ENCODE results near the gene CAMK1D. TPM values are rescaled to one million over a fixed set of nuclear protein-coding genes. Genes with fewer than 3 reads are reported as not detected.

The CAMK1D gene
- total and polyA plus RNA-seq, 10 of the 15 experiments (the other 5 are each of a cell fraction or from before 2014, with no cell fraction given), result 2.1 to 35.5 (median 14.7) TPM

DNA sequence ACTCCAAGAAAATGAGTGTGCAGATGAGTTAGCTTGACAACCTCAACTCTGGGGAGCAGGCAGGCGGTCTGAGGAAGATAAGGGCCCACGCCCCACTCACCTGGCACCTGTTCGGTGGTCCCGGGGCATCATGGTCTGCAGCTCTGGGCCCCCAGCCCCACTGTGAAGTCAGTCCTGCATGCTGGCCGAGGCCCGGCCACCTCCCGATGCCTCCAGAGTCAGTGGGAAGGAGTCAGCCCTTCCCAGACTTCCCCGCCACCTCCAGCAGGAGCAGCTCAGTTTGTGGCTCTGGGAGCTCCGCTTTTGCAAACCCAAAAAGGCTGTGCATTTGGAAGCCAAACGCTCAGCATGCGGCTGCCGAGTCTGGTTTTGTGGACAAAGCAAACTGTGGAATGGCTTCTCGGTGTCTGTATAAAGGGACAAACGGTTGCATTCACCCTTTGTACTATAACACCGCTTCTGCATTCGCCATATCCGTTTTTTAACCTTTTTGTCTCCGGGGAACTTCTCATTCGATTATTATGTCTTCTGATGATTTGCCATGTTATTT is 484.8 kb downstream of the CAMK1D start:
- no peak for DNase-seq (ENCODE audit: low read depth, low spot score)
- Histone ChIP-seq H3K36me3 (ENCODE audit: control insufficient read depth in 2 of 2, insufficient read depth in 2 of 2, low read length in 1 of 2) (no peaks in the 10 kb centered on the region; a peak in 1 of 4 replicates), H3K79me2 (ENCODE audit: control insufficient read depth, insufficient read depth, low read length) (no peaks in the 10 kb centered on the region), H3K27me3 (replicated peaks in 1 of 2; ENCODE audit: control insufficient read depth in 2 of 2, insufficient read depth in 2 of 2, low read length in 1 of 2) (no peaks in the 10 kb centered on the region), H3K4me3 (no peak overlapping the region), H2AFZ (ENCODE audit: control insufficient read depth, low read depth, low read length) (no peak overlapping the region), H3K4me2 (ENCODE audit: control insufficient read depth, insufficient read depth) (no peak overlapping the region), H3K27ac (ENCODE audit: control insufficient read depth, insufficient read depth) (no peak overlapping the region), H3K4me1 (ENCODE audit: control insufficient read depth, insufficient read depth, low read length) (no peaks in the 10 kb centered on the region), H3K9me3 (replicated peaks; ENCODE audit: control insufficient read depth, insufficient read depth, low read length) (no peaks in the 10 kb centered on the region), H3K9ac (ENCODE audit: control insufficient read depth, insufficient read depth, low read length) (no peak overlapping the region), H4K20me1 (ENCODE audit: control insufficient read depth, insufficient read depth) (no peaks in the 10 kb centered on the region)
- intact Hi-C loops (cut with micrococcal nuclease; ENCODE audit: unreplicated experiment) (no loop called here), in situ Hi-C loops (cut with MboI) (no loop called here)
- no peak for ATAC-seq
- ChIA-PET POLR2A (no interaction called here), CTCF (interaction anchor here (0.7 kb wide), 1 partner anchor 77 kb away, joined by 3 read pairs; no protein-coding TSS in a partner anchor), SMC1A (ENCODE audit: uncharacterized antibody, unreplicated experiment) (interaction anchor here (0.5 to 0.6 kb wide), 2 partner anchors 71 to 1113 kb away, joined by 3 read pairs; no protein-coding TSS in a partner anchor), RAD21 (ENCODE audit: unreplicated experiment) (no interaction called here)
- TF ChIP-seq HCFC1 (IDR thresholded peaks at IDR 0.05; ENCODE audit: low read length) (no peak), LARP7 (IDR thresholded peaks at IDR 0.05) (no peak), PAX5 (IDR thresholded peaks at IDR 0.05; ENCODE audit: borderline replicate concordance, low read depth, low read length) (no peak), ESRRA (IDR thresholded peaks at IDR 0.05; ENCODE audit: low read length) (no peak)
- TF ChIP-seq, protein P1, sequence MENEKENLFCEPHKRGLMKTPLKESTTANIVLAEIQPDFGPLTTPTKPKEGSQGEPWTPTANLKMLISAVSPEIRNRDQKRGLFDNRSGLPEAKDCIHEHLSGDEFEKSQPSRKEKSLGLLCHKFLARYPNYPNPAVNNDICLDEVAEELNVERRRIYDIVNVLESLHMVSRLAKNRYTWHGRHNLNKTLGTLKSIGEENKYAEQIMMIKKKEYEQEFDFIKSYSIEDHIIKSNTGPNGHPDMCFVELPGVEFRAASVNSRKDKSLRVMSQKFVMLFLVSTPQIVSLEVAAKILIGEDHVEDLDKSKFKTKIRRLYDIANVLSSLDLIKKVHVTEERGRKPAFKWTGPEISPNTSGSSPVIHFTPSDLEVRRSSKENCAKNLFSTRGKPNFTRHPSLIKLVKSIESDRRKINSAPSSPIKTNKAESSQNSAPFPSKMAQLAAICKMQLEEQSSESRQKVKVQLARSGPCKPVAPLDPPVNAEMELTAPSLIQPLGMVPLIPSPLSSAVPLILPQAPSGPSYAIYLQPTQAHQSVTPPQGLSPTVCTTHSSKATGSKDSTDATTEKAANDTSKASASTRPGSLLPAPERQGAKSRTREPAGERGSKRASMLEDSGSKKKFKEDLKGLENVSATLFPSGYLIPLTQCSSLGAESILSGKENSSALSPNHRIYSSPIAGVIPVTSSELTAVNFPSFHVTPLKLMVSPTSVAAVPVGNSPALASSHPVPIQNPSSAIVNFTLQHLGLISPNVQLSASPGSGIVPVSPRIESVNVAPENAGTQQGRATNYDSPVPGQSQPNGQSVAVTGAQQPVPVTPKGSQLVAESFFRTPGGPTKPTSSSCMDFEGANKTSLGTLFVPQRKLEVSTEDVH (IDR thresholded peaks at IDR 0.05; ENCODE audit: low read depth, partially characterized antibody), result no peak
- BruUV-seq (replicated peaks), result no TSS peak
- FAIRE-seq, result no peak
- WGBS (ENCODE audit: insufficient coverage, insufficient replicate concordance, low lambda C conversion rate, missing lambda C conversion rate), result 87% methylated on average over 19 of the region's 19 CpGs

Data from GM12878 (cell line).